OCI-LY3 (cell line): ENCODE data around the gene ACADM.

Experiments used
- H2AFZ ChIP-seq: fragments of 200-600, 300-600 bp; shearing (Covaris generic); 2 replicates; pipeline ENCODE4 v1.6.0; 2014; ENCODE audit warnings: antibody characterized with exemption, low read depth, low read length
- H3K27ac ChIP-seq: fragments of 200-600, 300-600 bp; sonication (generic); 2 replicates; pipeline ENCODE4 v1.5.1; 2014; ENCODE audit warnings: mild to moderate bottlenecking, low read length, moderate library complexity, mixed read lengths
- H3K27me3 ChIP-seq: fragments of 200-600, 300-600 bp; sonication (generic); 2 replicates; pipeline ENCODE4 v1.6.1; 2014; ENCODE audit warnings: low read depth, low read length, mixed read lengths
- H3K36me3 ChIP-seq: fragments of 200-600, 300-600 bp; sonication (generic); replicated peaks from 2 replicates; pipeline ENCODE3; 2014; ENCODE audit warnings: low read depth, low read length, mixed read lengths
- H3K4me1 ChIP-seq: fragments of 300-600, 200-600 bp; sonication (generic); 2 replicates; pipeline ENCODE4 v1.6.1; 2014; ENCODE audit warnings: low read length, mixed read lengths
- H3K4me2 ChIP-seq: fragments of 200-600, 300-600 bp; sonication (generic); 2 replicates; pipeline ENCODE4 v1.6.1; 2014; ENCODE audit warnings: low read length, mixed read lengths
- H3K4me3 ChIP-seq: fragments of 300-600, 200-600 bp; sonication (generic); 2 replicates; pipeline ENCODE4 v1.5.1; 2014; ENCODE audit warnings: antibody characterized with exemption, mild to moderate bottlenecking, low read length, moderate library complexity
- H3K79me2 ChIP-seq: fragments of 300-600, 200-600 bp; shearing (Covaris generic); 2 replicates; pipeline ENCODE4 v1.6.1; 2014; ENCODE audit warnings: mild to moderate bottlenecking, low read length, mixed read lengths
- H3K9ac ChIP-seq: fragments of 300-600, 200-600 bp; shearing (Covaris generic); 2 replicates; pipeline ENCODE4 v1.6.0; 2014; ENCODE audit warnings: mild to moderate bottlenecking, low read length, moderate library complexity
- H3K9me3 ChIP-seq: fragments of 200-600, 300-600 bp; shearing (Covaris generic); 2 replicates; pipeline ENCODE4 v1.6.1; 2014; ENCODE audit warnings: low read length, mixed read lengths; ENCODE audit not compliant: insufficient read depth
- H4K20me1 ChIP-seq: fragments of 200-600, 300-600 bp; sonication (generic); 2 replicates; pipeline ENCODE4 v1.6.1; 2016; ENCODE audit warnings: low read length, mixed read lengths; ENCODE audit not compliant: insufficient read depth
- CTCF ChIP-seq: fragments of 200-600, 300-600 bp; sonication (generic); IDR thresholded peaks from 2 replicates; pipeline ENCODE4 v1.5.1; 2014; ENCODE audit warnings: antibody characterized with exemption, low read length, low read depth
- EZH2phosphoT487 ChIP-seq: fragments of 200-600 bp; shearing (Covaris generic); IDR thresholded peaks from 2 replicates; pipeline ENCODE4 v1.6.1; 2018; ENCODE audit warnings: antibody characterized with exemption, mixed run types, low read depth

ACADM gene

DNA sequence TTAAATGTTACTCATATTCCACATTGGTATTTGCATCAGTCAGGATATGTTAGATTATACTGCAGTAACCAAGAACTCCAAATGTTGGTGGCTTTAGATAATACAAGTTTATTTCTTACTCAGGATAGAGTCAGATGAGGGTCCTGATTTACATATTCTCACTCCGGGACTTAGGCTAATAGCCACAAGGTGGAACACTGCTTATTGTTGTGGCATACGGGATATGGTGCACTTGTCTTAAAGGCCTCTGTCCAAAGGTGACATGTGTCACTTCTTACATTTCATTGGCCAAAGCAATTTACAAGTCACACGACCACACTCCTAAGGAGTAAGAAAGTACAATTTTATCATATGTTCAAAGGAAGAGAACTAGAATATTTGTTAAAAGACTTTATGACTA lies 28.5 kb upstream of the ACADM start:
- Histone ChIP-seq H3K27ac (no peak overlapping the region), H4K20me1 (no peaks in the 10 kb centered on the region), H3K4me2 (no peak overlapping the region), H3K9ac (no peak overlapping the region), H3K79me2 (no peaks in the 10 kb centered on the region), H3K36me3 (no peaks in the 10 kb centered on the region), H2AFZ (no peak overlapping the region), H3K4me3 (no peak overlapping the region), H3K4me1 (no peaks in the 10 kb centered on the region), H3K9me3 (no peaks in the 10 kb centered on the region), H3K27me3 (no peaks in the 10 kb centered on the region)
- no peak for TF ChIP-seq EZH2phosphoT487

DNA sequence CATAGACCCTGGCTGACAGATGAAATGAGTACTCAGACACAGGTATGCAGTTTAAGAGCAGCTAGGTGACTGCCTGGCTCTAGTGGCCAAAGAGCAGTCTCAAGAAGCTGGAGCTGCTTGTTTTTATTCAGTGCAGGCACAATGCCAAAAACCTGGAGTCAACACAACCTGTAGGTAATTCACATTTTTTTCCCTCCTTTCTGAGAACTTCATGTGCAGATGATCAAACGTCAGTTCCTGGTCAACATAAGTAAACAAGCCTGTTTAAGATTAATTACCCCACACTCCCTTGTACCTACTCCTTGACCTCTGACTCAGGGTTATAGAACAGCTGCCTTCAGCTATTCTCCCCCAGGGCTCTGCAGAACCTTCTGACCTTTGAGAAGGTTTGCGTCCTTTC lies 17.3 kb upstream of the ACADM start:
- no peak for TF ChIP-seq EZH2phosphoT487
- TF ChIP-seq CTCF, result no peak
- Histone ChIP-seq H3K4me1 (no peaks in the 10 kb centered on the region), H3K9me3 (no peaks in the 10 kb centered on the region), H3K4me2 (no peak overlapping the region), H3K4me3 (no peak overlapping the region), H3K27ac (no peak overlapping the region), H2AFZ (no peak overlapping the region), H3K27me3 (no peaks in the 10 kb centered on the region), H3K36me3 (no peaks in the 10 kb centered on the region), H3K9ac (no peak overlapping the region), H4K20me1 (no peaks in the 10 kb centered on the region), H3K79me2 (no peaks in the 10 kb centered on the region)

- Histone ChIP-seq H3K4me3 (no peak overlapping the region), H3K4me1 (no peaks in the 10 kb centered on the region), H4K20me1 (no peaks in the 10 kb centered on the region), H3K36me3 (no peaks in the 10 kb centered on the region), H3K27ac (no peak overlapping the region), H2AFZ (no peak overlapping the region), H3K27me3 (no peaks in the 10 kb centered on the region), H3K9me3 (no peaks in the 10 kb centered on the region), H3K79me2 (no peaks in the 10 kb centered on the region), H3K4me2 (no peak overlapping the region), H3K9ac (no peak overlapping the region)
- TF ChIP-seq CTCF (no peak), EZH2phosphoT487 (no peak)
These were observed 15.6 kb upstream of the ACADM start for GRCh38 chr1:75708910-75709309.

DNA sequence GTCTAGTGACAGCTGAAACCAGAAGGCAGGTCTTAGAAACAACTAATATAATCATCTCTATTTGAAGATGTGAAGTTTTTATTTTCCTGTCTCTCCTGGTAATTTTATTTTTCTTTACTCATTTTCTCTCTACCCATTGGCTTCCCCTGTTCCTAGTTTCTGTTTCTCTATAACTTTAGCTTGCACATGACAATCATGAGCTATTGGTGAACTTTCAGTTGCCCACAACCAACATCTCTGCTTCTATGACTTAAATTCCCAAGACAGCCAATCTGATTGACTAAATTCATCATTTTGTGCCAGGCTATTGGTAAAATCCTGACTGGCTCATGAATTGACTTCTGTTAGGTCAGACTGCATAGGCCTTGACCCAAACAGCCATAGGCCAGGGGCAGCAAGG lies 13.7 kb upstream of the ACADM start:
- H3K36me3 ChIP-seq, result no peaks in the 10 kb centered on the region
- H4K20me1 ChIP-seq, result no peaks in the 10 kb centered on the region
- TF ChIP-seq EZH2phosphoT487, result no peak
- H3K4me3 ChIP-seq, result no peak overlapping the region
- no peaks in the 10 kb centered on the region for H3K79me2 ChIP-seq
- no peaks in the 10 kb centered on the region for H3K27me3 ChIP-seq
- no peak overlapping the region for H3K27ac ChIP-seq
- H3K9ac ChIP-seq, result no peak overlapping the region
- H2AFZ ChIP-seq, result no peak overlapping the region
- H3K4me2 ChIP-seq, result no peak overlapping the region
- H3K9me3 ChIP-seq, result no peaks in the 10 kb centered on the region
- H3K4me1 ChIP-seq, result no peaks in the 10 kb centered on the region

GRCh38 chr1:75711846-75712245 lies 12.7 kb upstream of the ACADM start:
- Histone ChIP-seq H3K9me3 (no peaks in the 10 kb centered on the region), H2AFZ (no peak overlapping the region), H3K36me3 (no peaks in the 10 kb centered on the region), H4K20me1 (no peaks in the 10 kb centered on the region), H3K4me1 (no peaks in the 10 kb centered on the region), H3K4me2 (no peak overlapping the region), H3K27ac (no peak overlapping the region), H3K4me3 (no peak overlapping the region), H3K9ac (no peak overlapping the region), H3K27me3 (no peaks in the 10 kb centered on the region), H3K79me2 (no peaks in the 10 kb centered on the region)
- TF ChIP-seq CTCF, result no peak
- no peak for TF ChIP-seq EZH2phosphoT487
